HL-60 (cell line): ENCODE measurements around the gene RNF187.

Experiments used
- GABPA ChIP-seq: IDR thresholded peaks from 2 replicates; pipeline ENCODE4 v1.6.1; 2012; ENCODE audit warnings: low read depth
- POLR2AphosphoS5 ChIP-seq: IDR thresholded peaks from 2 replicates; pipeline ENCODE4 v1.6.1; 2012; ENCODE audit warnings: low read depth
- SPI1 ChIP-seq: IDR thresholded peaks from 2 replicates; pipeline ENCODE4 v1.6.1; 2012; ENCODE audit warnings: low read depth, mild to moderate bottlenecking, borderline replicate concordance
- TF ChIP-seq, protein P1 (sequence below): IDR thresholded peaks from one replicate; pipeline ENCODE4 v1.5.1; 2011; ENCODE audit warnings: low read length, control low read depth, inconsistent platforms; ENCODE audit not compliant: insufficient read depth
- TF ChIP-seq, protein P2 (sequence below): IDR thresholded peaks from 2 replicates; pipeline ENCODE4 v1.6.1; 2012; ENCODE audit warnings: low read depth; ENCODE audit not compliant: insufficient replicate concordance

DNA sequence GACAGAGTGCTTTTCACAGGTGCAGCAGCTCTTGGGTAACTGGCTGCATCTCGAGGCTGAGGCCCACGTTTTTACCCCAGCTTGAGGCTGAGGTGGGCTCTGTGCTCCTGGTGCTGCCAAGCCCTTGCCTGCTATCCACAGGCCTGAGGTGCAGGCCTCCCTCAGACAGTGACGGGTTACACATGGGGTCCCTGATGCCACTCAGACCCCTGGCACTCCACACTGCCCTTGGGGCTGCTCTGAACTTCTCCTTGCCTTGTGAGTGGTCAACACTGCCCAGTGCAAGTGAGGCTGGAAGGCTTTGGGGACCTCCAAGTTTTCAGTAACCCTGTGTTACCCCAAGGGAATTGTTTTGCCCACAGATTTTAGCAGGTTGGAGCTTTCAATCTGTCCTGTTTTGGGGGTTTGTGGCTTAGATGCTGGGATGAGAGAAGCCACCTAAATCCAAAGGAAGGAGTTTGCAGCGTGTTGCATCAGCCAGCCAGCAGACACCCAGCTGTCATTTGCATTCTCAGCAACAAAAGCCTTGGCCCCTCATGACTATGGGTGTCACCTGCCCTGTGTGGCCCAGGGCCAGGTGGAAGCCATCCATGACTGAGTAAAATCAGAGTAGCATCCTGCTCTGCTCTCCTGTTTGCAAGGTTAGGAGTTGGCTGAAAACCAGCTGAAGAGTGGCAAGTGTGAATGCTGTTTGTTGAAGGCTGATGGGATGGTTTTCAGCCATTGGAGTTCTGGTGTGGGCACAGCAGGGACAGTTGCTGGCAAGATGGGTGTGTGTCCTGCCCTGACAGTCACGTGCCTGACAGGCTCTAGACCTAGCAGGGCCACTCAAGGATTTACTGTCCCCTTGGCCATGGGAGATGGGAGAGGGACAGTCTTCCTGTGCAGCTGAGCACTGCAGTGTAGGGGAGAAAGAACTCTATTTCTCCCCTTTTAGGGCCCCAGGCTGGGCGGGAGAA lies 3.2 kb downstream of the RNF187 start:
- TF ChIP-seq, protein P1, sequence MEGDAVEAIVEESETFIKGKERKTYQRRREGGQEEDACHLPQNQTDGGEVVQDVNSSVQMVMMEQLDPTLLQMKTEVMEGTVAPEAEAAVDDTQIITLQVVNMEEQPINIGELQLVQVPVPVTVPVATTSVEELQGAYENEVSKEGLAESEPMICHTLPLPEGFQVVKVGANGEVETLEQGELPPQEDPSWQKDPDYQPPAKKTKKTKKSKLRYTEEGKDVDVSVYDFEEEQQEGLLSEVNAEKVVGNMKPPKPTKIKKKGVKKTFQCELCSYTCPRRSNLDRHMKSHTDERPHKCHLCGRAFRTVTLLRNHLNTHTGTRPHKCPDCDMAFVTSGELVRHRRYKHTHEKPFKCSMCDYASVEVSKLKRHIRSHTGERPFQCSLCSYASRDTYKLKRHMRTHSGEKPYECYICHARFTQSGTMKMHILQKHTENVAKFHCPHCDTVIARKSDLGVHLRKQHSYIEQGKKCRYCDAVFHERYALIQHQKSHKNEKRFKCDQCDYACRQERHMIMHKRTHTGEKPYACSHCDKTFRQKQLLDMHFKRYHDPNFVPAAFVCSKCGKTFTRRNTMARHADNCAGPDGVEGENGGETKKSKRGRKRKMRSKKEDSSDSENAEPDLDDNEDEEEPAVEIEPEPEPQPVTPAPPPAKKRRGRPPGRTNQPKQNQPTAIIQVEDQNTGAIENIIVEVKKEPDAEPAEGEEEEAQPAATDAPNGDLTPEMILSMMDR: no peak
- TF ChIP-seq GABPA: no peak
- TF ChIP-seq, protein P2, sequence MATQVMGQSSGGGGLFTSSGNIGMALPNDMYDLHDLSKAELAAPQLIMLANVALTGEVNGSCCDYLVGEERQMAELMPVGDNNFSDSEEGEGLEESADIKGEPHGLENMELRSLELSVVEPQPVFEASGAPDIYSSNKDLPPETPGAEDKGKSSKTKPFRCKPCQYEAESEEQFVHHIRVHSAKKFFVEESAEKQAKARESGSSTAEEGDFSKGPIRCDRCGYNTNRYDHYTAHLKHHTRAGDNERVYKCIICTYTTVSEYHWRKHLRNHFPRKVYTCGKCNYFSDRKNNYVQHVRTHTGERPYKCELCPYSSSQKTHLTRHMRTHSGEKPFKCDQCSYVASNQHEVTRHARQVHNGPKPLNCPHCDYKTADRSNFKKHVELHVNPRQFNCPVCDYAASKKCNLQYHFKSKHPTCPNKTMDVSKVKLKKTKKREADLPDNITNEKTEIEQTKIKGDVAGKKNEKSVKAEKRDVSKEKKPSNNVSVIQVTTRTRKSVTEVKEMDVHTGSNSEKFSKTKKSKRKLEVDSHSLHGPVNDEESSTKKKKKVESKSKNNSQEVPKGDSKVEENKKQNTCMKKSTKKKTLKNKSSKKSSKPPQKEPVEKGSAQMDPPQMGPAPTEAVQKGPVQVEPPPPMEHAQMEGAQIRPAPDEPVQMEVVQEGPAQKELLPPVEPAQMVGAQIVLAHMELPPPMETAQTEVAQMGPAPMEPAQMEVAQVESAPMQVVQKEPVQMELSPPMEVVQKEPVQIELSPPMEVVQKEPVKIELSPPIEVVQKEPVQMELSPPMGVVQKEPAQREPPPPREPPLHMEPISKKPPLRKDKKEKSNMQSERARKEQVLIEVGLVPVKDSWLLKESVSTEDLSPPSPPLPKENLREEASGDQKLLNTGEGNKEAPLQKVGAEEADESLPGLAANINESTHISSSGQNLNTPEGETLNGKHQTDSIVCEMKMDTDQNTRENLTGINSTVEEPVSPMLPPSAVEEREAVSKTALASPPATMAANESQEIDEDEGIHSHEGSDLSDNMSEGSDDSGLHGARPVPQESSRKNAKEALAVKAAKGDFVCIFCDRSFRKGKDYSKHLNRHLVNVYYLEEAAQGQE: no peak
- no peak for TF ChIP-seq POLR2AphosphoS5
- TF ChIP-seq SPI1: no peak
